K562 (cell line): ENCODE results near the gene SQOR. TPM values are rescaled to one million over a fixed set of nuclear protein-coding genes. Genes with fewer than 3 reads are reported as not detected.

ENCODE experiments used
- ATF2 ChIP-seq: sonication (generic); formaldehyde crosslinking; IDR thresholded peaks from 2 replicates; pipeline ENCODE4 v1.8.1; 2022; ENCODE audit warnings: missing genetic modification reagents
- ATF3 ChIP-seq, 2 experiments: fragments of 450-650 bp in 1 of 2; sonication (generic) in 1 of 2; formaldehyde crosslinking in 1 of 2; IDR thresholded peaks in 1 of 2; conservative IDR thresholded peaks in 1 of 2; 2 replicates each; pipeline versions ENCODE4 v1.6.1 to v1.8.1; 2016 to 2023; ENCODE audit warnings: mild to moderate bottlenecking in 2 of 2, moderate library complexity in 2 of 2, inconsistent platforms in 1 of 2, missing genetic modification reagents in 1 of 2
- ATF6 ChIP-seq: sonication (generic); formaldehyde crosslinking; IDR thresholded peaks from 2 replicates; pipeline ENCODE4 v1.4.0; 2020; ENCODE audit warnings: mild to moderate bottlenecking, missing genetic modification reagents
- BACH1 ChIP-seq: fragments of 200-800 bp; sonication (Bioruptor generic); IDR thresholded peaks from 2 replicates; pipeline ENCODE4 v1.6.1; 2016; ENCODE audit warnings: missing genetic modification characterization, missing compliant biosample characterization
- BCL6 ChIP-seq: fragments of 250-450 bp; sonication (Bioruptor Pico); IDR thresholded peaks from 2 replicates; pipeline ENCODE4 v1.4.0; 2020
- BRF1 ChIP-seq: IDR thresholded peaks from 3 replicates; pipeline ENCODE4 v1.6.1; 2011; ENCODE audit warnings: borderline replicate concordance, mild to moderate bottlenecking; ENCODE audit not compliant: insufficient read length; ENCODE audit errors: extremely low read depth
- CTBP1 ChIP-seq: fragments of 450-650 bp; IDR thresholded peaks from 2 replicates; pipeline ENCODE4 v1.6.1; 2016; ENCODE audit warnings: borderline replicate concordance
- CTCFL ChIP-seq: IDR thresholded peaks from 2 replicates; pipeline ENCODE4 v1.6.1; 2011; ENCODE audit warnings: borderline replicate concordance, low read depth, mild to moderate bottlenecking, moderate library complexity, low read length; ENCODE audit not compliant: insufficient read depth, poor library complexity, severe bottlenecking
- ESRRA ChIP-seq: fragments of 450-650 bp; IDR thresholded peaks from 2 replicates; pipeline ENCODE4 v1.6.1; 2014; ENCODE audit warnings: low read depth, mild to moderate bottlenecking, moderate library complexity, borderline replicate concordance
- NFRKB ChIP-seq: fragments of 450-650 bp; IDR thresholded peaks from 2 replicates; pipeline ENCODE4 v1.6.1; 2016; ENCODE audit warnings: low read depth
- PKNOX1 ChIP-seq: fragments of 450-650 bp; IDR thresholded peaks from 2 replicates; pipeline ENCODE4 v1.6.1; 2016
- PTRF ChIP-seq: fragments of 450-650 bp; IDR thresholded peaks from 2 replicates; pipeline ENCODE4 v1.6.1; 2016; ENCODE audit warnings: mild to moderate bottlenecking, missing genetic modification characterization, missing compliant biosample characterization
- RB1 ChIP-seq: fragments of 450-650 bp; IDR thresholded peaks from 2 replicates; pipeline ENCODE4 v1.6.1; 2017; ENCODE audit warnings: low read depth, mild to moderate bottlenecking
- ZNF274 ChIP-seq: IDR thresholded peaks from 2 replicates; pipeline ENCODE4 v1.6.1; 2011; ENCODE audit warnings: low read depth, mild to moderate bottlenecking, low read length, moderate library complexity, borderline replicate concordance
- ZNF311 ChIP-seq: fragments of 250-450 bp; sonication (Bioruptor Pico); IDR thresholded peaks from 2 replicates; pipeline ENCODE4 v1.4.0; 2020; ENCODE audit warnings: mild to moderate bottlenecking, moderate library complexity
- ZNF316 ChIP-seq: fragments of 450-650 bp; IDR thresholded peaks from 2 replicates; pipeline ENCODE4 v1.6.1; 2016
- ZNF449 ChIP-seq: fragments of 250-450 bp; sonication (Bioruptor Pico); IDR thresholded peaks from 2 replicates; pipeline ENCODE4 v1.8.0; 2022; ENCODE audit warnings: moderate library complexity, mild to moderate bottlenecking, inconsistent platforms
- ZNF507 ChIP-seq: conservative IDR thresholded peaks from 2 replicates; pipeline ENCODE4 v1.6.1; 2017; ENCODE audit warnings: missing genetic modification characterization, missing compliant biosample characterization
- polyA plus RNA-seq, 8 experiments: library from polyadenylated mRNA; depleted of rRNA in 4 of 8; stranded (reverse) in 5 of 8; unstranded in 3 of 8; fragments of >200 nt; fragmentation: Nextera tagmentation in 2 of 8; fragmentation: Illumina TruSeq in 1 of 8; extraction: Ambion mirVana in 2 of 8; extraction: Trizol in 1 of 8; gene quantifications; 2 replicates each; pipeline versions ENCODE4 v1.2.1 to v1.2.3, GENCODE V29; 2011 to 2014; ENCODE audit warnings: inconsistent platforms in 1 of 8, missing spikeins in 1 of 8
- total RNA-seq, 7 experiments: library from RNA; depleted of rRNA in 6 of 7; stranded (reverse); fragments of >200 nt in 6 of 7; fragmentation: Illumina TruSeq in 2 of 7; extraction: Trizol in 2 of 7; gene quantifications; 2 replicates each; pipeline versions ENCODE4 v1.2.1 to v1.2.3, GENCODE V29; 2011 to 2021; ENCODE audit warnings: low replicate concordance in 1 of 7

SQOR gene
- total and polyA plus RNA-seq, 9 of the 15 experiments (the other 6 are each of a cell fraction or from before 2014, with no cell fraction given), result 0.32 to 1.6 (median 1.1) TPM

- TF ChIP-seq ZNF449 (CRISPR knock-in tag), result no peak
- TF ChIP-seq PKNOX1, result peak; percentile 36; the same call in 1 of the 2 replicates
- no peak for TF ChIP-seq ZNF274
- TF ChIP-seq BCL6 (CRISPR knock-in tag), result no peak
- TF ChIP-seq ATF6 (CRISPR knock-in tag), result no peak
- TF ChIP-seq NFRKB, result peak; percentile 88; the same call in 1 of the 2 replicates
- TF ChIP-seq ATF2 (CRISPR knock-in tag), result no peak
- TF ChIP-seq ZNF507 (tag), result no peak
- TF ChIP-seq CTCFL, result no peak
- no peak for TF ChIP-seq PTRF (tag)
- peak; percentile 50; the same call in 1 of the 2 replicates for TF ChIP-seq ESRRA
- no peak for TF ChIP-seq ATF3 (IDR thresholded peaks at IDR 0.05)
- peak; percentile 63; the same call in 1 of the 2 replicates for TF ChIP-seq ATF3 (CRISPR knock-in tag; conservative IDR thresholded peaks at IDR 0.05)
- TF ChIP-seq RB1, result peak; percentile 59
- peak; percentile 23; the same call in 1 of the 2 replicates for TF ChIP-seq ZNF316
- TF ChIP-seq BACH1, result peak; percentile 18; the same call in 1 of the 2 replicates
- no peak for TF ChIP-seq BRF1
- no peak for TF ChIP-seq ZNF311
- peak; percentile 51; the same call in 1 of the 2 replicates for TF ChIP-seq CTBP1
Measured at GRCh38 chr15:45587095-45587862, 47.5 kb upstream of the SQOR start, which contains the start of gene BLOC1S6 (continued).
